ENCODE data around the gene MAP3K1.
A peak's percentile ranks its signal among the peaks of the same experiment; 100 is the strongest.

Gene MAP3K1

DNA sequence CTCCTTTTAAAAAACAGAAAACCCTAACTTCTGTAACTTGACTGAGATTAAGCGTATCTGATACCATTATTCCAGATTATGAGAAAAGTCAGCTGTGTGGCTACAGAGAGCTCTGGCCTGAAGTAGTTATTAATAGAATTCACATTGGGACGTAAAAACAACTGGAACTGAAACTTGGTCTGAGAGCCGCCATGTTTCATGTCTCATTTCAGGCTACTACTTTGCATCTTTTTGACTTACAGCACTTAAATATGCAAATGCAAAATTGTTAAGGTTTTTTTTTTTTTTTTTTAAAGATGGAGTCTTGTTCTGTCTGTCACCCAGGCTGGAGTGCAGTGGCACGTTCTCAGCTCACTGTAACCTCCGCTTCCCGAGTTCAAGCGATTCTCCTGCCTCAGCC, 25.2 kb downstream of the MAP3K1 start:
- DNase-seq (ENCODE audit: extremely low spot score, insufficient read length, low read depth) (no peak), FAIRE-seq (peak; percentile 15)

DNA sequence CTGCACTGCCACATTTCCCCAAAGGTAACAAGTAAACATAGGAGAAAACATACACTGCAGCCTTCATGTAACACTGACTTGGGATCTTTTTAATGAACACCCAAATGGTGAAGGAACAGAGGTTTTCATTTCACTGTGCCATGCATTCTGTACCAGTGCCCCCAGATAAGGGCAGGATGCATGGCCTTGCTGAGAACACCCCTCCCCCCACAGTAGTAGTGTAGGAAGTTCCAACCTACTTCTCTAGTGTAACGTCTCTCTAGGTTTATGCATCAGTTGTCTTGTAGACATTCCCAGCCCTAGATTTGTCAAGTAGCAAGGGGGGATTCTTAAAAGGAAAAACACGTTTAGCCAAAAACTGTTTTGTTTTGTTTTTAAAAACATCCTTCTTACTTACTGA, 29.9 kb downstream of the MAP3K1 start:
- no peak for DNase-seq (ENCODE audit: extremely low spot score, insufficient read length, low read depth)
- peak; percentile 18 for FAIRE-seq

DNA sequence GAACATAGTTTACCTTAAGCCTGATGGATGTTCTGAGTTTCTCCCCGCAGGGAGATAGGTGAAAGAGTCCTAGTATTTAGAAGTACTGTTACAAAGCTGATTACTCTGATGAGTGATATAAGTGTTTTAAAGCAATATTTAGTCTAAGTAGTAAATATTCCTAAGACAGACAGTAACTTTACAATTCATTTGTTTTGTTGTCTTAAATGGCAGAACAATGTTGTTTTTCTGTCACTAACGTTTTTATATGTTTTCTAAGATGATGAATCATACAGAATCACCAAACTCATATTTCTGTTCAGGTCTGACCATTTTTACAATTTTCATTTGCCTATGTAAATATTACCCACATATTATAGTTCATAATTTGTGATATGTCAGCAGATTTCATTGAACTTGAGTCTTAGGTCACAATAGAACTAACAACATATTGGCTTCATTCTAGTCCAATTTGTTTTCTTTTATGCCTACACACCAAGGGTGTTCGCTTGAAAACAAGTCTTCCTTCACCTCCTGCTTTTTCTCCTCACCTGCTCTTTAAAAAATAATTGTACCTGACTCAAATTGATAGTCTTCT, 30.6 kb downstream of the MAP3K1 start:
- FAIRE-seq = peak; percentile 24
- no peak for DNase-seq (ENCODE audit: extremely low spot score, insufficient read length, low read depth)

DNA sequence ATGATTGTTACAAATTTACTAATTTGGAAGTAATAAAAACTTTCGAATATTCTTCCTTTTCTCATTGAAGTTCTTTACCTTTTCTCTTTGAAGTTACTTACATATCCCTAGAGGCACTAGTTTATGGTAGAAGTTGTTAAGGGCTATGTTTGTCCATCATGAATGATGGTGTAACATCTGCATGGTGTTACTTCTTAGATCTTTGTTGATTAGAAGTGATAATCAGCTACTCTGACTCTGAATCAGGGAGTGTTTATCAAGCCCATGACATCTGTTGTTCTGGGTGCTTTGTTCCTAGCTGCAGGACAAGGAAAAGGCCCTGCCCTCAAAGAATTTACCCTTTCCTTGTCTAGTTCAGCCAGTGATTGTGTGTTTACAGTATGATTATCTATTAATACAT, 32.9 kb downstream of the MAP3K1 start:
- FAIRE-seq (no peak), DNase-seq (ENCODE audit: extremely low spot score, insufficient read length, low read depth) (no peak)

DNA sequence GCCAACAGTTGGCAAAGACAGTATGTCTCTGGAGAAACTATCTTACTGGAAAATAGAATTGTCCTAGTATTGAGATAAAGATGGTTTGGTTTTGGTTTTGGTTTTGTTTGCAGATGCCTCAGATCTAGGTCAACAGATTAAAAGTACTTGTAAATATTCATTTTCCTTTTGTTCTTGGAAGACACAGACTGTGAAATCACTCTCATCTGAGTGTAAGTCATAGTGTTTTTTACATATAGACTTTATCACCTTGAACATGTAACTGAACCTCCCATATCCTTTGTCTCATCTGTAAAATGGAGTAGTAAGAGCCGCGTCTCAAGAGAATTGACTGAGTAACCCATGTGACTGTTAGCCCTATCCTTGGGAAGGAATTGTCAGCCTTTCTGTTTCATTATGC, 34.3 kb downstream of the MAP3K1 start:
- no peak for FAIRE-seq

DNA sequence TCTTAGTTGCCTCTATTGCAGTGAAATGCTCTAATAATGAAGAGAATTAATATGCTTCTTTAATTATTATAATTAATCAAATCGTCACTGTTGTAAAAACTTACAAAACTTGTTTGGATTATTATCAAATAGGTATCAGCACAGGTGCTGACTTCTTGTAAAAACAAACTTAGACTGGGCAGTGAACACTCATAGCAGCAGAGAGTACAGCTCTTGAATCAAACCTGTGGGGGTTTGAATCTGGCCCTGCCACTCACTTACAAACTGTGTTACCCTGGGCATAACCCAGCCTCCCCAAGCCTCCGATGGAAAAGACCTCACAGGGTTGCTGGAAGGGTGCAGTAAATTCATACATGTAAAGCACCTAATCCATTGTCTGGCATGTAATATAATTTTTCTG, 35.1 kb downstream of the MAP3K1 start:
- FAIRE-seq (no peak), DNase-seq (ENCODE audit: extremely low spot score, insufficient read length, low read depth) (no peak)

More for the DNA sequence above, 34.3 kb downstream of the MAP3K1 start:
- no peak for DNase-seq (ENCODE audit: extremely low spot score, insufficient read length, low read depth)

DNA sequence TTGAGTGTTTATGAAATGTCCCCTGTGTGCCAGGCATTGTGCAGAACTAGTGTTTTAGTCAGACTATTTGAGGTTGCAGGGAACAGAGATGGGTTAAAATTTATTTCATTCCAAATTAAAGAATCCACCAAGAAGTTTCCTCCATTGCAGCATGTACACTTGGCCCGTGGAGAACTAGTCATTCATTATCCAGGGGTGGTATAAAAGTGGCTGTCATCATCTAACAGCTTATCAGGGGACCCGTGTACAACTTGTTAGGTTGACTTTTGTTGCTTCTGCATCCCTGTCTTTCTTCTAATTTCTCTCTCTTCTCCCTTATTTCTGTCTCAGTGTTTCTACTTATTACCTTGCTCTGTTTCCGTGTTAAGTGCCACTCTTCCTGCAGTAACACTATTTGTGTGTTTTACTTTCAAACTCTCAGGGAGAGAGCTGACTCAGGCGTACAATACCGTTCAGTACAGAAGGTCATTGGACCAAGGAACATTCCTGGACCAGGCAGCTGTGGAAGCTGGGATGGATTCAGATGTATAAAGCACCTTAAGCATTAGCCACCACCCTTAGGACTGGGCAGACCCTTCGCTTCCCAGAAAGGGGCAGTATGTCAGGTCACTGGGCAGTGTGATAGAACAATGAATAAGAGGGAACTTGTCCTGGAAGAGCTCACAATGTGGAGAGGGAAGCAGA, 36.1 kb downstream of the MAP3K1 start:
- no peak for DNase-seq (ENCODE audit: extremely low spot score, insufficient read length, low read depth)
- no peak for FAIRE-seq

DNA sequence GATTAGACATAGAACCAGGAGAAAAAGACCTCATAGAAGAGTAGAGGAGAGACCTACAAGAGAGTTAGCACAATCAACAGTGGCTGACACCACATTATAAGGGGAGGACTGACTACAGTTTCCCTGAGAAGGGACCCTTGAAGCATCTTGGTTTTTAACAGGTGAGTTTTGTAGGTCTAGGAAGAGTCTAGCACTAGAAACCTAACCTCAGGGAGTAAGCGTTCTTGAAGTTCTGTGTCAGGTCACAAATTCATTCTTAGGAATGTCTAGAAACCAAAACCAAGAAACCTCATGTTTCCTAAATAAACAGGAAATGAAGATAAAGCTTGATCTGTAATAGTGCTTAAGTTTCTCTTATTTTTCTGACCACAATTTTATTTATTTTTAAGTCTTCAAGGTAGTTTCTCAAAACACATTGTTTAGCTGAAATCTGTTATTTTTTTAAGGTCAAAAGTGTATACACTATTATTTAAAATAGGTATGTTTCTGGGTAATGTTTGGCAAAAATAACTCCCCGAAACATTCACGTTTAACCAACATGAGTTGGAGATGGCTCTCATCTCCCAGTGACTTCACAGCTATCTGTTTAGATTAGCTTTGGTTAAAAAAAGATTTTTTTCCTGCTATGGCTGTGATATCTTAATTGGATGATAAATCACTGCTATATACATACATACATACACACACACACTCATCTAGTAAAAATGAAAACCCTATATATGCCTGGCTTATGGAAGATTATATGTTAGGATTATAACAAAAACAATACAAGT, 37.1 kb downstream of the MAP3K1 start:
- no peak for DNase-seq (ENCODE audit: extremely low spot score, insufficient read length, low read depth)
- peak; percentile 61 for FAIRE-seq

DNA sequence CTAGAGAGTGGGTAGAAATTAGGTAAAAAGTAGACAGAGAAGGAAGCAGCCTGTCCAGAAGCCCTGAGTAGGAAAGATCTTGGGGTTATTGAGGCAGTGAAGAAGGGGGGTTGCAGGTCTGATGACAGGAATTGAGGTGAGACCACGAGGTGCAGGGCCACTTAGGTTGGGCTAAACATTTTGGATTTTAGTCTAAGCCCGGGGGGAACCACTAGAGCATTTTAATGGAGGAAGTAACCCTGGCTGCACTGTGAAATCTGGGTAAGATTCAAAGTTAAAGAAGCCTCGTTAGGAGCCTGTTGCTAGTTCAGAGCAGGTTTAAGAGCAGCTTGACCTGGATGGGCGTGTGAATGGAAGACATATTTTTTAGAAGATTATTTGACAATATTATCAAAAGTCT, 38.3 kb downstream of the MAP3K1 start:
- FAIRE-seq (no peak), DNase-seq (ENCODE audit: extremely low spot score, insufficient read length, low read depth) (no peak)

DNA sequence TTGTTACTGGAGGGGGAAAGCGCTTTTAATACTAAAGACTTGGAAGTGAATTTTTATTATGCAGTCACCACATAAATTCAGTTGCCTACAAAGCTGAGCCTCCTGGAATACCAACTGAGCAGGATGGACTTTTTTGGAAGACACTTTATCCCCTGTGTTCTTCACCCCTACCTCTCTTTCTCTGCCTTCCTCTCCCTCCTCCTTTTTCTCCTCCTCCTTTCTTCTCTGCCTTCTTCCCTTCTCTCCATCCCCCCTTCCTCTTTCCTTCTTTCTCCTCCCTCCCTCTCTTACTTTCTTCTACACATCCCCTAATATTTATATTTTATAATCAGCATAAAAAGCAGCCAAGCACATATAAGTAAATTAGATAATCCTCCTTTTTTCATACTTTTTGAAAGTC, 39.6 kb downstream of the MAP3K1 start:
- DNase-seq (ENCODE audit: extremely low spot score, insufficient read length, low read depth) = no peak
- FAIRE-seq = no peak

DNA sequence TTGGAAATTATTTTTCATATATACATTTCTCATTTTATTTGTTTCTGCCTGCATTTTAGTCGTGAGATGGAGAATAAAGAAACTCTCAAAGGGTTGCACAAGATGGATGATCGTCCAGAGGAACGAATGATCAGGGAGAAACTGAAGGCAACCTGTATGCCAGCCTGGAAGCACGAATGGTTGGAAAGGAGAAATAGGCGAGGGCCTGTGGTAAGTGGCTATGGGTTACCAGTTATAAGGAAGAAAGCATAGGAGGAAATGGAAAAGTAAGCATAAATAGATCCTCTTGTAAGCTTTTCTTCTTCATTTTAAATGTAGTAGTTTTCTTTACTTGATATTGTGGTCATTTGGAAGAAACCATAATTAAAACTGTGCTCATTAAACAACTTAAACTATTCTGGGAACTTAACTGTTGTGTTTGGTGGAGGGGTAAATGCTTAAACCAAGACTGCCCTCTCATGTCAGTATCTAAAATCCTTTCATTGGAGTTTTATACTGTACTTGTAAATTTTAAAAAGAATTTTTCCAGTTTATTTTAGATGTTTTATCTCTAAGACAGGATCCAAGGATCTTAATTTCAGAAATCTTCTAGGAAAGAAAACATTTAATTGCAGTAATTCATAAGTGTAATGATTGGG, 41.3 kb downstream of the MAP3K1 start:
- no peak for FAIRE-seq

DNA sequence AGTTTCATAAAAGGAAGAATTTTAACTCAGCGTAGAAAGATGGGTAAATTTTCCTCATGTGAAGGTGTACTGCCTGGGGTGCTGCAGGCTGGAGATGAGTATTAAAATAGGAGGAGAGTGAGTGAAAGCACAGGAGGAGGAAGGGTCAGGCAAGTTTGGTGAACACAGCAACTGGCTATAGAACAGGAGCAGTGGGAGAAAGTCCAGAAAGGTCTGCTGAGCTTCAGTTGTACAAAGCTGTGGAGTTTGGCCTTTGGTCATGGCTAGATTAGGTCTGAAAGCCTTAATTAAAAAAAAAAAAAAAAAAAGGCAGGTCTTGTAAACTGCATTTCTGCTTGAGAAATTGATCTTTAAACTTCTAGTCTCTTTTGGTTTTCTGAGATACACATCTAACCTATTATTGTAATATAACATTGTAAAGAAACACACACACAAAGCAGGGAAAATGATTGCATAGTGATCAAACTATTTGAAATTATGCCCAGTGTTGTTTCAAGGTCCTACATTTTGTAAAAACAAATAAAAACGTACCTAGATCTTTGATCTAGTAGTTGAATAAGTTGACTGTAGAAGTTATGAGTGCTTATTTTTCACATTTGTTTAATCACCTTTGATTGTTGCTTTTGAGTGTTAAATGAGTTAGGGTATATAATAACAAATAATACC, 43.6 kb downstream of the MAP3K1 start:
- FAIRE-seq = no peak
- DNase-seq (ENCODE audit: extremely low spot score, insufficient read length, low read depth) = no peak

More for the DNA sequence above, 41.3 kb downstream of the MAP3K1 start:
- no peak for DNase-seq (ENCODE audit: extremely low spot score, insufficient read length, low read depth)

DNA sequence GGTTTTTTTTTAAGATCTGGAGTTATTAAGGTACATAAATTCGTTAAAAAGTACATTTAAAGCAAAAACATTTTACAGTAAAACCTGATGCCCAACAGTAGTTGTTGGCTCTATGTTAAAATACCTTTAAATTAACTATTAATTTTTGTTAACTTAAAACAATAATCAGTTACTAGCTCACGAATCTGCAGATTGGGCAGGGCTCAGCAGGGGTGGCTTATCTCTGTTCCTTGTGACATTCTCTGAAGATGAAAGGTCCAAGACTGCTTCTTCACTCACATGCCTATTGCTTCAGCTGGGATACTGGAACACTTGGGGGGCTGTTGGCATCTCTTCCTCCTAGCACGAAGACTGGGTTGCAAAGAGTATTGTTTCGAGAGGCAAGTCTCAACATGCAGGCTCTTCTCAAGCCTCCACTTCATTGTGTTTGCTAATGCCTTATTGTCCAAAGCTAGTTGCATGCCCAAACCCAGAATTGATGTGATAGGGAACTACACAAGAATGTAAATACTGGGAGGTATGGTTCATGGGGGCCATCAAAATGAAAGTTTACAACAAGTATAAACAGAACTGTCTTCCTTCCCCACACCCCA, 46.6 kb downstream of the MAP3K1 start:
- FAIRE-seq (no peak), DNase-seq (ENCODE audit: extremely low spot score, insufficient read length, low read depth) (no peak)

DNA sequence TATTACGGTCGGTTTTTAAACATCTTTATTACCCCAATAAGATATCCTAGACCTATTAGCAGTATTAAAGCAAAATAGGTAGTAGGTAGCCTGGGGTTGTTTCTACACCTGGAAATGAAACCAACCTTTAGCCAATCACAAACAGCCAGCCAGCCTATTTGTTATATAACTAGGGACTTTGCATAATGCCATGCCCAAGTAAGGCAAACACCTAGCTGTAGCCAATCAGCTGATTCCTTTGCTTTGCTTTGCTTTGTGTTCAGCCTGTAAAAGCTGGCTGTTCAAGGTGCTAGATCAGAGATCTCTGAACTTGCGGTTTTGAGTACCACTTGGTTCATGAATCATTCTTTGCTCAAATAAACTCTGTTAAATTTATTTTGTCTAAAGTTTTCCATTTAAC, 47.6 kb downstream of the MAP3K1 start:
- no peak for FAIRE-seq
- no peak for DNase-seq (ENCODE audit: extremely low spot score, insufficient read length, low read depth)

DNA sequence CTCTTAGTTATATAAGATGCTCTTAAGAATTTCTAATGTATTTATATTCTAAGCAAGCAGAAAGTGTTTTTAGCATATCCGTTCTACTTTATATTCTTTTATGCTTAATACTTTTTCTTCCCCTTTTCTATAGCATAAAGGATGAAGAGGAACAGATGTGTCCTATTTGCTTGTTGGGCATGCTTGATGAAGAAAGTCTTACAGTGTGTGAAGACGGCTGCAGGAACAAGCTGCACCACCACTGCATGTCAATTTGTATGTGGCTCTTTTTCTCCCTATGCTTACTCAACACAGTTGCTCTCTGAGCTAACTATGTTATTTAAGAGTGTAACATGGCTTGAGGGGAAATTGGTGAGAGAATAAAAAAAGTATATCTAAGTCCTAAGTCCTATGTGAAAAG, 56.4 kb downstream of the MAP3K1 start:
- FAIRE-seq (no peak), DNase-seq (ENCODE audit: extremely low spot score, insufficient read length, low read depth) (no peak)

DNA sequence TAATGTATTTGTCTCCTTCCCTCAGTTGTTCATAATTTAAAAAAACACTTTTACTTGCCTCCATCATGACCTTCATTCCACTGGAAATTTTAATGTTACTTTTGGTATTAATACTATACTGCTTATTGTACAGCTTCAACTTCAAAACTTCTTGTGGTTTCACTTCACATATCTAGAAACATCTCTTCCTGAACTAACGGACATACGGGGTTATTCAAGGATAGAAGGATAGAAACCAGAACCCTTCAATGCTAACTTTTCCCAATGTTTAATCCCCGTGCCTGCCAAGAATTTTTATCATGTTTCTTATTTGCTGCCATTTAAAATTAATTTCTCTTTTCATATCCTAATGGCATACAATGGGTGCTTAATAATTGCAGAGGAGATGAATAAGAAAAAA, 57.7 kb downstream of the MAP3K1 start:
- DNase-seq (ENCODE audit: extremely low spot score, insufficient read length, low read depth) = no peak
- no peak for FAIRE-seq

DNA sequence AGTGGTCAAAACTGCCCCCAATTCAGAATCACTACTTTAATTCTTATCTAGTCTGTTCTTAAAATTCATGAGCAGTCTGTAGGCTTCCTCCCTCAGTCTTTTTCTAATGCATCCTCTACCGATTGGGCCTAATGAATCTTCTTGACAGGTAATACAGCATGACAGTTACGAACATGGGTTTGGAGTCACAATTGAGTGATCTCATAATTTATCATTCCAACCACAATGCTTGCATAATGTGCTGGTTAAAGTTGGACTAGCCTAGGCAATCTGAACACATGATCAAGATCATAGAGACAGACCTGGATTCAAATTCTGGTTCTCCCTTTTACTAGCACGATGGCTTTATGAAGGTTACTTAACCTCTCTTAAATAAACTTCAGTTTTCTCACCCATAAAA, 61.0 kb downstream of the MAP3K1 start:
- no peak for FAIRE-seq
- DNase-seq (ENCODE audit: extremely low spot score, insufficient read length, low read depth) = no peak

DNA sequence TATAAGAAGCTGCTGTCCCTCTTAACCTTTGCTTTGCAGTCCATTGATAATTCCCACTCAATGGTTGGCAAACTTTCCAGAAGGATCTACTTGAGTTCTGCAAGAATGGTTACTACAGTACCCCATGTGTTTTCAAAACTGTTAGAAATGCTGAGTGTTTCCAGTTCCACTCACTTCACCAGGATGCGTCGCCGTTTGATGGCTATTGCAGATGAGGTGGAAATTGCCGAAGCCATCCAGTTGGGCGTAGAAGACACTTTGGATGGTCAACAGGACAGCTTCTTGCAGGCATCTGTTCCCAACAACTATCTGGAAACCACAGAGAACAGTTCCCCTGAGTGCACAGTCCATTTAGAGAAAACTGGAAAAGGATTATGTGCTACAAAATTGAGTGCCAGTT, 66.2 kb downstream of the MAP3K1 start:
- DNase-seq (ENCODE audit: extremely low spot score, insufficient read length, low read depth) = no peak
- no peak for FAIRE-seq

DNA sequence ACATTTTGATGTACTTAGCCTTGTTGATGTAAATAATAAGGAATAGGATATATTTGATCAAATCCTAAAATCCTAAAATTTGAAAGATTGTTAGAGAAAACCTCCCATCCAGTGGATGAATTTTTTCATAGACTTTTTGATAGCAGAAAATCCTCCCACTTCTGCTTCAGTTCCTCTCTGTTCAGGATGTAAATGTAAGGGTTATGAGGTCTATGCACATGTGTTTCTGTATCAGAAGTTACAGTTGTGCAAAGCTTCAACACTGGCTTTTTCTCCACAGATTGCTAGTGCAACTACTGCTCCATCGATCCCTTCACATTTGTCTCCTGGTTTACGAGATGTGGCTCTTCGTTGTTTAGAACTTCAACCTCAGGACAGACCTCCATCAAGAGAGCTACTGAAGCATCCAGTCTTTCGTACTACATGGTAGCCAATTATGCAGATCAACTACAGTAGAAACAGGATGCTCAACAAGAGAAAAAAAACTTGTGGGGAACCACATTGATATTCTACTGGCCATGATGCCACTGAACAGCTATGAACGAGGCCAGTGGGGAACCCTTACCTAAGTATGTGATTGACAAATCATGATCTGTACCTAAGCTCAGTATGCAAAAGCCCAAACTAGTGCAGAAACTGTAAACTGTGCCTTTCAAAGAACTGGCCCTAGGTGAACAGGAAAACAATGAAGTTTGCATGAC, 78.1 kb downstream of the MAP3K1 start:
- FAIRE-seq = no peak

More for the DNA sequence above, 78.1 kb downstream of the MAP3K1 start:
- DNase-seq (ENCODE audit: extremely low spot score, insufficient read length, low read depth) = no peak
